ENCODE results near the gene ATRN.

- TF ChIP-seq CTCF (IDR thresholded peaks at IDR 0.05) (no peak), POLR2A (IDR thresholded peaks at IDR 0.05) (no peak)
Measured at GRCh38 chr20:3545401-3545925, 74.6 kb downstream of the ATRN start.

Data from tibial nerve (tissue), 3 donors.